DMS114 treated with DMSO at 0.1 percent for 48 hours (cell line): ENCODE data around the gene DKKL1.

ENCODE experiments used
- DNase-seq: peaks from one replicate; lab custom pipeline; 2025; ENCODE audit not compliant: unreplicated experiment; lab: John Stamatoyannopoulos, UW

The DKKL1 gene

GRCh38 chr19:49421039-49421877, 57.6 kb downstream of the DKKL1 start:
- DNase-seq: peak; percentile 21

GRCh38 chr19:49421878-49422202, 58.2 kb downstream of the DKKL1 start:
- DNase-seq: no peak

- DNase-seq: no peak
These were observed 58.9 kb downstream of the DKKL1 start for GRCh38 chr19:49422407-49423070.

- DNase-seq: no peak
These were observed 59.7 kb downstream of the DKKL1 start, which contains the start of gene PTH2 for GRCh38 chr19:49423071-49423984. Gene PTH2 (minus strand): TSS chr19:49423441. CDS start chr19:49423339, 102 bp downstream.

- no peak for DNase-seq
These were observed 60.3 kb downstream of the DKKL1 start for GRCh38 chr19:49423985-49424303.
